HepG2 (cell line): Measurements from ENCODE around the gene RPRD1A. TPM values are rescaled to one million over a fixed set of nuclear protein-coding genes. Genes with fewer than 3 reads are reported as not detected.

Experiments
- CEBPB ChIP-seq: IDR thresholded peaks from 2 replicates; pipeline ENCODE4 v1.6.1; 2011; ENCODE audit warnings: low read depth, low read length, improper control_type of control experiment, borderline replicate concordance
- EP300 ChIP-seq, 3 experiments: sonication (generic) in 1 of 3; formaldehyde crosslinking in 1 of 3; IDR thresholded peaks; 2 replicates each; pipeline versions ENCODE4 v1.5.1 to v1.6.1; 2011 to 2020; ENCODE audit warnings: low read depth in 2 of 3, low read length in 2 of 3, borderline replicate concordance in 1 of 3, improper control_type of control experiment in 1 of 3, mild to moderate bottlenecking in 1 of 3, missing genetic modification reagents in 1 of 3, moderate library complexity in 1 of 3
- FLYWCH1 ChIP-seq: sonication (generic); formaldehyde crosslinking; IDR thresholded peaks from 2 replicates; pipeline ENCODE4 v1.8.1; 2023; ENCODE audit warnings: mild to moderate bottlenecking, missing genetic modification reagents
- HNF1A ChIP-seq, 2 experiments: sonication (generic) in 1 of 2; formaldehyde crosslinking in 1 of 2; IDR thresholded peaks; 2 replicates each; pipeline versions ENCODE4 v1.4.0 to v1.6.1; 2016 to 2020; ENCODE audit warnings: borderline replicate concordance in 1 of 2, low read depth in 1 of 2, mild to moderate bottlenecking in 1 of 2, missing genetic modification reagents in 1 of 2
- KAT7 ChIP-seq: IDR thresholded peaks from 2 replicates; pipeline ENCODE4 v1.6.1; 2018; ENCODE audit warnings: borderline replicate concordance, missing compliant biosample characterization
- SOX6 ChIP-seq, 2 experiments: fragments of 450-650 bp in 1 of 2; sonication (generic) in 1 of 2; formaldehyde crosslinking in 1 of 2; IDR thresholded peaks; 2 replicates each; pipeline versions ENCODE4 v1.4.0 to v1.6.1; 2017 to 2020; ENCODE audit warnings: antibody characterized with exemption in 1 of 2, mild to moderate bottlenecking in 1 of 2, missing genetic modification reagents in 1 of 2
- ZBTB3 ChIP-seq: sonication (generic); formaldehyde crosslinking; IDR thresholded peaks from 2 replicates; pipeline ENCODE4 v1.4.0; 2020; ENCODE audit warnings: low read depth, mild to moderate bottlenecking, moderate library complexity, missing genetic modification reagents, borderline replicate concordance
- ZKSCAN8 ChIP-seq: IDR thresholded peaks from 2 replicates; pipeline ENCODE4 v1.6.1; 2016; ENCODE audit warnings: borderline replicate concordance, missing genetic modification reagents, missing compliant biosample characterization
- ZNF318 ChIP-seq: sonication (generic); formaldehyde crosslinking; IDR thresholded peaks from 2 replicates; pipeline ENCODE4 v1.4.0; 2020; ENCODE audit warnings: mild to moderate bottlenecking, missing genetic modification reagents
- ZUFSP ChIP-seq: sonication (generic); formaldehyde crosslinking; IDR thresholded peaks from 2 replicates; pipeline ENCODE4 v1.9.0; 2021; ENCODE audit warnings: missing genetic modification reagents, mild to moderate bottlenecking, borderline replicate concordance
- polyA plus RNA-seq, 8 experiments: library from polyadenylated mRNA; depleted of rRNA in 3 of 8; stranded (reverse) in 7 of 8; unstranded in 1 of 8; fragments of >200 nt; fragmentation: Illumina TruSeq in 4 of 8; extraction: Trizol in 4 of 8; gene quantifications; 2 replicates each; pipeline versions ENCODE4 v1.2.1 to v1.2.3, GENCODE V29; 2011 to 2016; ENCODE audit warnings: low read depth in 4 of 8, missing spikeins in 1 of 8, mixed read lengths in 1 of 8; ENCODE audit not compliant: insufficient read depth in 1 of 8
- total RNA-seq, 5 experiments: library from RNA; depleted of rRNA; stranded (reverse); fragments of >200 nt; fragmentation: Illumina TruSeq; extraction: Trizol; gene quantifications; 2 replicates each; pipeline ENCODE4 v1.2.3, GENCODE V29; 2016; ENCODE audit warnings: low read depth in 1 of 5

The RPRD1A gene
- total and polyA plus RNA-seq, 2 of the 13 experiments (the other 11 are each of a cell fraction or from before 2014, with no cell fraction given), result 42.5 to 78.2 TPM

GRCh38 chr18:36006997-36007396 lies 60.4 kb downstream of the RPRD1A start (continued):
- no peak for TF ChIP-seq HNF1A (IDR thresholded peaks at IDR 0.05; ENCODE audit: low read depth)
- TF ChIP-seq HNF1A (CRISPR knock-in tag; IDR thresholded peaks at IDR 0.05; ENCODE audit: borderline replicate concordance), result no peak
- no peak for TF ChIP-seq ZKSCAN8 (CRISPR knock-in tag)
- no peak for TF ChIP-seq KAT7
- no peak for TF ChIP-seq ZNF318 (CRISPR knock-in tag)
- no peak for TF ChIP-seq FLYWCH1 (CRISPR knock-in tag)
- no peak for TF ChIP-seq ZUFSP (CRISPR knock-in tag)
- TF ChIP-seq EP300 (IDR thresholded peaks at IDR 0.05; ENCODE audit: low read depth in 2 of 2, low read length in 2 of 2), result no peak
- no peak for TF ChIP-seq EP300 (CRISPR knock-in tag; IDR thresholded peaks at IDR 0.05; ENCODE audit: borderline replicate concordance)
- TF ChIP-seq SOX6 (IDR thresholded peaks at IDR 0.05), result no peak
- no peak for TF ChIP-seq SOX6 (CRISPR knock-in tag; IDR thresholded peaks at IDR 0.05)
- peak; percentile 89 for TF ChIP-seq CEBPB
- no peak for TF ChIP-seq ZBTB3 (CRISPR knock-in tag)
